ENCODE data around the gene SHB.

SHB gene, protein sequence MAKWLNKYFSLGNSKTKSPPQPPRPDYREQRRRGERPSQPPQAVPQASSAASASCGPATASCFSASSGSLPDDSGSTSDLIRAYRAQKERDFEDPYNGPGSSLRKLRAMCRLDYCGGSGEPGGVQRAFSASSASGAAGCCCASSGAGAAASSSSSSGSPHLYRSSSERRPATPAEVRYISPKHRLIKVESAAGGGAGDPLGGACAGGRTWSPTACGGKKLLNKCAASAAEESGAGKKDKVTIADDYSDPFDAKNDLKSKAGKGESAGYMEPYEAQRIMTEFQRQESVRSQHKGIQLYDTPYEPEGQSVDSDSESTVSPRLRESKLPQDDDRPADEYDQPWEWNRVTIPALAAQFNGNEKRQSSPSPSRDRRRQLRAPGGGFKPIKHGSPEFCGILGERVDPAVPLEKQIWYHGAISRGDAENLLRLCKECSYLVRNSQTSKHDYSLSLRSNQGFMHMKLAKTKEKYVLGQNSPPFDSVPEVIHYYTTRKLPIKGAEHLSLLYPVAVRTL

DNA sequence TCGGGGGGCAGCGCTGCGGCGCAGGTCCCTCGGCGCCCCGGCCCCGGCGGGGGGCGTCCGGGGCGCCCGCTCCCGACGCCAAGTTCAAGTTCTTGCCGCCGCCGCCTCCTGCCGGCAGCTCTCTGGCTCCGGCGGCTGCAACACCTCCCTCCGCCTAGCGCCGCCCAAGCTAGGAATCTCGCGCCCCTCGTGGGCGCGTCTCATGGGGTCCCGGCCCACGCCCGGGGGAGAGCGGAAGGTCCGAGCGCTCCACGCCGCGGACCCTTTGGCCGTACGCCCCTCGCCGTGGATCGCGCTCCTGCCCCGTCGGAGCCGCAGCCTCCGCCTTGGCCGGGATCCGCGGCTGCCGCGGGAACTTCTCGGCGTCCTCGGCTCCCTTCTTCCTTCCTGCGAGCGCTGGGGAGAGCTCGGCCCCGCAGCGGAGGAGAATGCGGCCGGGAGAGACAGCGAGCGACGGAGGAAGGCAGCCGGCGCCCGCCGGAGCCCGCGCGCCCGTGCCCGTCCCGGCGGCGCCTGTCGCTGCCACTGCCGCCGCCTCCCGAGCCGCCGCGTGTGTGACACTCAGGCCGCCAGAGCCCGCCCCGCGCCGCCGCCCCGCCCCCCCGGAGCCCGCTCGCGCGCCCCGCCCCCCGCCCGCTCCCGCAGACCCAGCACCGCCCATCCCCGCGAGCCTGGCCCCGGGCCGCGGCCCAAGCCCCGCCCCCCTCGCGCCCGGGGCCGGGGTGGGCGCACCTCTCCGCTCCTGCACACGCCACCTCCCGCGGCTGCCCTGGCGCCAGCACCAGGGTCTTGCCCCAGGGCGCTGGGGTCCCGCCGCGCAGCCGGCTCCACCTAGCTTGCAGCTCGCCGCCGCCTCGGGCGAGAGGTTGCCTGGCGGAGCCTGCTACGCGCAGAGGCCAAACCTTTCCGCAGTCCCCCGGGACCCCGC, at the start of gene SHB:
SHB (minus strand) TSS at position 527 of the 928 bp plus-strand sequence. CDS start 582 bp downstream, outside the sequence.
- peak; percentile 85 for DNase-seq

DNA sequence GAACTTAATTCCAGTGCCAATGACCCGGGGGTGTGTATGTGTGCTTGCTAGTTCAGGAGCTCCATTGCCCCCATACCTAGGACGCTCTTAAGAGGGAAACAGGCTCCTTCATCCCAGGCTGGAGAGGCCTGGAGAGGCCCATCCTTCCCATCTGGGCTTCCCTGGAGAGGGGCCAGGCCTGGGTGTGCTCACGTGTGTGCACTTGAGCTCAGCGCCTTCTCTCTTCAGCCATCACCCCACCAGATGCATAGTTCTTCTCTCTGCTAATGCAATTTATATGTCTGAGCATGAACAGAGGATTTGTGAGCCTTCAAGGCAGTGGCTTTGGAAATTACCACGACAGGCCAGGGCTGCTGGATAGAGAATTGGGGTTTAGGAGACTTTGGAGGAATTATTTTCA, 48.6 kb upstream of the SHB start:
- no peak for DNase-seq

- no peak for DNase-seq
Measured at GRCh38 chr9:38114905-38115304, 45.9 kb upstream of the SHB start.

DNA sequence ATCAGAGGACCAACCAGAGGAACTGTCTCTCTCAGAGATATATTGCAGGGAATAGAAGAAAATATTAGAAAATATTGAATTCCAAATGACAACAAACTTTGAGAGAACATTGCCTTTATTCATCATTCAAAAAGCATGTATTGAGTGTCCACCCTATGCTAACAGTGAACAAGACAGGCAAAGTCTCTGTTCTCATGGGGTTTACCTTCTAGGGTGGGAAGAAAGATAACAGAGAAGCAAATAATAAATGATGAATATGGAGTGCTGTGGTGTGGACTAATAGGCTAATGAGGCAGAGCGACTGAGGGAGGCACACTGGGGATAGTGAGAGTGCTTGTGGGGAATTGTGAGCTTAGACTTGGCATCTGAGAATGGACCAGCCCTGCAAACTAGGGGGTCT, 43.4 kb upstream of the SHB start:
- no peak for DNase-seq

- no peak for DNase-seq
Measured at GRCh38 chr9:38112049-38112448, 43.0 kb upstream of the SHB start.

DNA sequence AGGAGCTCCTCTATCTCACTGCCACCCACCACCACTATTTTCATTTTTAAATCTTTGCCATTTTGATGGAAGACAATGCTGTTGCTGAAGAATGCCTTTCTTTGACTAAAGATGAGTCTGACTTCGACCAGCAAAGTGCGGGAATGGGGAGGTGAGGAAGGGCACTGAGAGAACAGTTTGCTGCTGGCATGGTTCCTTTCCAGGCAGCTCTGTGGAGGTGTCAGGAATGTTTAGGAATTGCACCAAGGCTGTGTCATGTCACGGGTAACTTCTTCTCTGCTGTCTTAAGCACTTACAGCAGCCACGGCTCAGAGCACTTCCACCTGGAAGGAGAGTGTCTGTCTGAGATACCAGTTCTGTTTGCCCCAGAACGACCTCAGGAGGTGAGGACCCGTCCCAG, 41.4 kb upstream of the SHB start:
- no peak for DNase-seq

GRCh38 chr9:38109601-38110000, 40.6 kb upstream of the SHB start:
- no peak for DNase-seq

DNA sequence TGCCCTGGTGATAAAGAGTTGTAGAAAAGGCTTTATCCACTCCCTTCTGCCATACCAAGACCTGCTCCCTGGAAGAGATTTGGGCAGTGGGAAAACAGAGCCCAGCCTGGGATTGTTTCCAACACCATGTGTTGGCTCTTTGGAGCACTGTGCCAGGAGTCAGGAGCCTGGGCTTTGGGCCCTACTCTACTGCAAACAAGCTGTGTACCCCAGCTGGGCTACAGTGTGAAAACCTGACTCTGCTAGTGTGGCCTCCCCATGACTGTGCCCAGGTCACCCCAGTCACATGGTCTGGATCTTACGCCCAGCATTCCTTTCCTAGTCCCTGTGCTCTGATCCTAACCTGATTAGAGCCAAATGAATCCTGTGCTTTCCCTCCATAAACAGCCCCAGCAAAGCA, 39.3 kb upstream of the SHB start:
- no peak for DNase-seq

DNA sequence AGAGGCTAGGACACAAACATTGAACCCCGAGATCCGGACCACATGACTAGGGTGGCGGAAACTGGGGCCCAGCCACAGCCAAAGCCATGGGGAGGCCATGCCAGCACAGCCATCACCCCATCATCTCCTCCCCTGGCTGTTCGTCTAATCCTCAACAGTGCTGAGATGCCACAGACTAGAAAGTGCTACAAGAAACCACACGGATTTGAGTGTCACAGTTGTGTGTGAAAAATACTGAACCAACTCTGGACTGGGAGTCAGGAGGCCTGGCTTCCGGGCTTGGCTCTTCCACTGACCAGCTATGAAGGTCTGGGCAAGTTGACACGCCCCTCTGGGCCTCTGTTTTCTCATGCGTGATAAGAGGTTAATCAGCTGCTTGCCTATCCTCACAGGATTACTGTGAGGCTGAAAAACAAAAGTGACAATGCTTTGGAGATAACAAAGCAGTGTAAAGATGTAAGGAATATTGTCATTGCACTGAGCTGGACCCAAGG, 38.8 kb upstream of the SHB start:
- DNase-seq = no peak

- no peak for DNase-seq
Measured at GRCh38 chr9:38107405-38107804, 38.4 kb upstream of the SHB start.

GRCh38 chr9:38106488-38106887, 37.5 kb upstream of the SHB start:
- no peak for DNase-seq

GRCh38 chr9:38103340-38103739, 34.3 kb upstream of the SHB start:
- no peak for DNase-seq

GRCh38 chr9:38101423-38101822, 32.4 kb upstream of the SHB start:
- DNase-seq = no peak

GRCh38 chr9:38096238-38096805, 27.3 kb upstream of the SHB start:
- no peak for DNase-seq

- DNase-seq = no peak
Measured at GRCh38 chr9:38094165-38094564, 25.1 kb upstream of the SHB start.

DNA sequence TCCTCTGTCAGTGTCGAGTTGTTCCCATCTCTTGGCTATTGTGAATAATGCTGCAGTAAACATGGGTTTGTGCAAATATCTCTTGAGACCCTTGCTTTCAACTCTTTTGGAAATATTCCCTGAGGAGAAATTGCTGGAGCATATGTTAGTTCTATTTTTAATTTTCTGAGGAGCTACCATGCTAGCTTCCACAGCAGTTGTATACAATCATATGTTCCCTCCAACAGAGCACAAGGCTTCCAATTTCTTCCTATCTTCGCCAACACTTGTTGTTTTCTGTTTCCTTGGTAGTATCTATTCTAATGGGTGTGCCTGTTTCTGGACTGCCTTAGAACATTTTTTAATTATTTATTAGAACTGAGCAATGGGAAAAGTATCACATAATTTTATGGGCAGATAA, 23.6 kb upstream of the SHB start:
- no peak for DNase-seq

- no peak for DNase-seq
Measured at GRCh38 chr9:38092200-38092524, 23.1 kb upstream of the SHB start.

DNA sequence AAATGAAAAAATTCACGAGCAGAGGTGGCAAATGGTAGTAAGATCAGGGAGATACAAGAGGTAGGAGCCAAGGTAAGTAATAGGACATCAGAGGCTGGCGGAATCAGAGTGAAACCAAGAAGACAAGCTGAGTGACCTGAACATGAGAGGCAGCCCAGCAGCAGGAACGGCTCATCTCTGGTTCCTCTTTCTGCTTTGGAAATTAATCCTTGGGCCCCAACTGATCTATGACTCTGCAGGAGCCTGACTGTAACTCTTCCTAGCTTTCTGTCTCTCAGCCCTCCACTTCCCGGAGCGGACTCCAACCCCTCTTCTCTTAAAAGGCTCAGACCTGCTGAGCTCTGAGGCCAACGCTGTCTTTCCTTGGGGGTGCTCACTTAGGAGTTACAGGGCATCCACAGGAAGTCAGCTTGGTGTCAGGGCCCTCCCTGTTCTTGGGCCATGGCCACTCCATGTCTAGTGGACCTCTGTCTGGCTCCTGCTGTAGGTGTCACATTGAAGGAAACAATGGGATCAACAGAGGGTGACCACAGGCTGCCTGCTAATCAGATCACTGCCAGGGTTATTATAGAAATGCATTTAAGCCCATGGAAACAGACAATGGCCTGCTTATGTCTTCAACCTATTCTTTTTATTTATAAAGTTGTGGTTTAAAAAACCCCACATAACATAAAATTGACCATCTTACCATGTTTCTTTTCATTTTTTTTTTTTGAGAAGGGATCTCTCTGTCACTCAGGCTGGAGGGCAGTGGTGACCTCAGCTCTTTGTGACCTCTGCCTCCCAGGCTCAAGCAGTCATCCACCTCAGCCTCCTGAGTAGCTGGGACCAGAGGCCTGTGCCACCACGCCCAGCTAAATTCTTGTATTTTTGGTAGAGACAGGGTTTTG, 22.5 kb upstream of the SHB start:
- DNase-seq = no peak

- DNase-seq = no peak
Measured at GRCh38 chr9:38090170-38090569, 21.1 kb upstream of the SHB start.

DNA sequence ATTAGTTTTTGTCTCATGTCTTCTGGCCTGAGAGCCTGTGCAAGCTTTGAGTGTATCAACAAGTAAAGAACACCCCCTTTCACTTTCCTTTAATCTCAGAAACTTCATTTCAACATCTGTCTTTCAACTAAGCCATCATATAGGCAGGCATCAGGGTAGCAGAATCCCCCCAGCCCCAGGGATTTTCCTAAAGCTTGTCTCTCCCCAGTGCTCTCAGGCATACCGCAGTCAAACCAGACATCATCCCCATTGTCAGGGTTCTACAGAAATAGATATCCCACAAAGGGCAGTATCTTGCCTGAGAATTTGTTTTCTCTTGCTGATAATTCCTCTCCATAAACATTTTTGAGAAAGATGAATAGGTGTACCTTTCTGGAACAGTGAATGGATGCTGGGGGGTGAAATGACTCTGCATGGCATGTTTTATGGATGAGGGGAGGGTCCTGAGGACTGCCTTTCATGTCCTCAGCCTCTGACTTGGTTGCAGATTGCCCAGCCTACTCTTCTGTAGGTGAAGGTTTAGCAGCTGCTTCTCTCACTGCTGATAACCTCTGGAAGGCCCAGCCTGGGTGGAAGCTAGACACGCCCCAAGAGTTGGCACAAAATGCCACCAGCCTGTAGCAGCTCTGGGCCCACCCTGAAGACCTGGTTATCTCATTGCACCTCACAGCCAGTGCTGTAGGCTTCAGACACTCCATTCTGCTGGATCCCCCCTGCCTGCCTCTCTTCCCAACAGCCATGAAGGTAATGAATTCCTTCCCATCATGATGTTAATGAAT, 20.5 kb upstream of the SHB start:
- DNase-seq = no peak
